Prostate gland (tissue), 2 donors: ENCODE data around the gene ABCG5.

Experiments
- POLR2A ChIP-seq: fragments of 450-650 bp; IDR thresholded peaks from one replicate; pipeline ENCODE4 v1.6.1; 2016; ENCODE audit warnings: antibody characterized with exemption, mild to moderate bottlenecking
- POLR2AphosphoS5 ChIP-seq: sonication (generic); formaldehyde crosslinking; IDR thresholded peaks from one replicate; pipeline ENCODE4 v1.6.1; 2017; ENCODE audit warnings: antibody characterized with exemption
- TF ChIP-seq, protein P1 (sequence below), 4 experiments: fragments of 200-600 bp in 2 of 4; fragments of 450-650 bp in 2 of 4; sonication (generic) in 2 of 4; IDR thresholded peaks; 1 replicate in 3 of 4; 2 replicates in 1 of 4; pipeline ENCODE4 v1.5.1; 2016 to 2019; ENCODE audit warnings: antibody characterized with exemption in 4 of 4, mild to moderate bottlenecking in 2 of 4, moderate library complexity in 2 of 4

DNA sequence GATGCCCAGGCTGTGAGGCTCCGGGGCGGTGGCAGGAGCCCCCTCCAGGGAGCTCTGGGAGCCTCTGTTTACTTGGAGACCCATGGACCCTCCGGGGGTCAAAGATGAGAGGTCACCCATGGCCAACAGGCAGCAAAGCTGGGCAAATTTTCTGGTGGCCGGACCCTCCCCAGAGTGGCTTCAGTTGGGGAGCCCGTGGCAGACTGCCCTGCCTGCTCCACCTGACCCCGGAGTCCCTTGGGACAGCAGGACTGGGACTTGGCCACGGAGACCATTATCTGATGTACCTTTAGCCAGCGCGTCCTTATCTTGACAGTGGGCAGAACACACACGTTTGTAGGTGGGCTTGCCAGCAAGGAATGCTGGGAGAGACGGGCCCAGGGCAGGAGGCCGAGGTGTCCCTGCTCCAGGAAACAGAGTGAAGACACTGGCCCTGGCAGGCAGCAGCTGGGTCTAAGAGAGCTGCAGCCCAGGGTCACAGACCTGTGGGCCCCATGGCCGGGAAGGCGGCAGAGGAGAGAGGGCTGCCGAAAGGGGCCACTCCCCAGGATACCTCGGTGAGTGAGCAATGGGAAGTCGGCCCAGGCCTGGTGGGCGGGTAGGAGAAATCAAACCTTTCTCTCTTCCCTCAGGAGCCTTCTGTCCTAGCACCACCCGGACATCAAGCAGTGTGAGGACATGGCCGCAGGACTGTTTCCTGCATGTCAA is at the start of gene ABCG5, which contains the start of gene ABCG8:
- no peak for TF ChIP-seq POLR2AphosphoS5
- TF ChIP-seq, protein P1, sequence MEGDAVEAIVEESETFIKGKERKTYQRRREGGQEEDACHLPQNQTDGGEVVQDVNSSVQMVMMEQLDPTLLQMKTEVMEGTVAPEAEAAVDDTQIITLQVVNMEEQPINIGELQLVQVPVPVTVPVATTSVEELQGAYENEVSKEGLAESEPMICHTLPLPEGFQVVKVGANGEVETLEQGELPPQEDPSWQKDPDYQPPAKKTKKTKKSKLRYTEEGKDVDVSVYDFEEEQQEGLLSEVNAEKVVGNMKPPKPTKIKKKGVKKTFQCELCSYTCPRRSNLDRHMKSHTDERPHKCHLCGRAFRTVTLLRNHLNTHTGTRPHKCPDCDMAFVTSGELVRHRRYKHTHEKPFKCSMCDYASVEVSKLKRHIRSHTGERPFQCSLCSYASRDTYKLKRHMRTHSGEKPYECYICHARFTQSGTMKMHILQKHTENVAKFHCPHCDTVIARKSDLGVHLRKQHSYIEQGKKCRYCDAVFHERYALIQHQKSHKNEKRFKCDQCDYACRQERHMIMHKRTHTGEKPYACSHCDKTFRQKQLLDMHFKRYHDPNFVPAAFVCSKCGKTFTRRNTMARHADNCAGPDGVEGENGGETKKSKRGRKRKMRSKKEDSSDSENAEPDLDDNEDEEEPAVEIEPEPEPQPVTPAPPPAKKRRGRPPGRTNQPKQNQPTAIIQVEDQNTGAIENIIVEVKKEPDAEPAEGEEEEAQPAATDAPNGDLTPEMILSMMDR (IDR thresholded peaks at IDR 0.05) = no peak
- no peak for TF ChIP-seq POLR2A
